CD4-positive, alpha-beta T cell treated with Interleukin-17A for 1 hour (primary cell): Measurements from ENCODE around the gene THBS2.
"Not testable (repeated sequence)": the region's sequence is repeated elsewhere in the genome, so short reads cannot be mapped to it uniquely, and the experiment has no call there.

Experiments used
- DNase-seq: peaks from one replicate; pipeline ENCODE4 v3.0.0-alpha.2; 2020

Gene THBS2

GRCh38 chr6:169229615-169230321 lies 23.9 kb downstream of the THBS2 start:
- DNase-seq: no peak

GRCh38 chr6:169227116-169227515 lies 26.5 kb downstream of the THBS2 start:
- DNase-seq: no peak

GRCh38 chr6:169225887-169226286 lies 27.8 kb downstream of the THBS2 start:
- DNase-seq: no peak

- DNase-seq: no peak
Measured at GRCh38 chr6:169225131-169225576, 28.5 kb downstream of the THBS2 start.

- no peak for DNase-seq
Measured at GRCh38 chr6:169224716-169225115, 28.9 kb downstream of the THBS2 start.

GRCh38 chr6:169224185-169224695 lies 29.4 kb downstream of the THBS2 start:
- no peak for DNase-seq

- no peak for DNase-seq
Measured at GRCh38 chr6:169223006-169223405, 30.6 kb downstream of the THBS2 start.

- DNase-seq: no peak
Measured at GRCh38 chr6:169222126-169222525, 31.5 kb downstream of the THBS2 start.

GRCh38 chr6:169221264-169221663 lies 32.4 kb downstream of the THBS2 start:
- DNase-seq: no peak

GRCh38 chr6:169220068-169220964 lies 33.3 kb downstream of the THBS2 start:
- DNase-seq: no peak

GRCh38 chr6:169217972-169218371 lies 35.7 kb downstream of the THBS2 start:
- no peak for DNase-seq

GRCh38 chr6:169216830-169217229 lies 36.8 kb downstream of the THBS2 start:
- no peak for DNase-seq

GRCh38 chr6:169215201-169215681 lies 38.4 kb downstream of the THBS2 start:
- DNase-seq: no peak

- DNase-seq: not testable (repeated sequence)
Measured at GRCh38 chr6:169214789-169215188, 38.9 kb downstream of the THBS2 start.

- no peak for DNase-seq
Measured at GRCh38 chr6:169213814-169214520, 39.7 kb downstream of the THBS2 start.

- peak; percentile 92 for DNase-seq
Measured at GRCh38 chr6:169212897-169213813, 40.5 kb downstream of the THBS2 start.

GRCh38 chr6:169212436-169212835 lies 41.2 kb downstream of the THBS2 start:
- no peak for DNase-seq

- no peak for DNase-seq
Measured at GRCh38 chr6:169211881-169212280, 41.8 kb downstream of the THBS2 start.

GRCh38 chr6:169210611-169211010 lies 43.0 kb downstream of the THBS2 start:
- no peak for DNase-seq

GRCh38 chr6:169208011-169208410 lies 45.6 kb downstream of the THBS2 start:
- DNase-seq: no peak

- DNase-seq: no peak
Measured at GRCh38 chr6:169207482-169207881, 46.2 kb downstream of the THBS2 start.
